HG02981 (cell line): ENCODE results near the gene CNTRL.
"Not testable (repeated sequence)": the region's sequence is repeated elsewhere in the genome, so short reads cannot be mapped to it uniquely, and the experiment has no call there.

ENCODE experiments used
- ATAC-seq: cut with Tn5 transposase; IDR thresholded peaks from one replicate; pipeline ENCODE4 v1.9.1; 2021; ENCODE audit warnings: mild to moderate bottlenecking, moderate library complexity; ENCODE audit not compliant: unreplicated experiment

Gene CNTRL, protein sequence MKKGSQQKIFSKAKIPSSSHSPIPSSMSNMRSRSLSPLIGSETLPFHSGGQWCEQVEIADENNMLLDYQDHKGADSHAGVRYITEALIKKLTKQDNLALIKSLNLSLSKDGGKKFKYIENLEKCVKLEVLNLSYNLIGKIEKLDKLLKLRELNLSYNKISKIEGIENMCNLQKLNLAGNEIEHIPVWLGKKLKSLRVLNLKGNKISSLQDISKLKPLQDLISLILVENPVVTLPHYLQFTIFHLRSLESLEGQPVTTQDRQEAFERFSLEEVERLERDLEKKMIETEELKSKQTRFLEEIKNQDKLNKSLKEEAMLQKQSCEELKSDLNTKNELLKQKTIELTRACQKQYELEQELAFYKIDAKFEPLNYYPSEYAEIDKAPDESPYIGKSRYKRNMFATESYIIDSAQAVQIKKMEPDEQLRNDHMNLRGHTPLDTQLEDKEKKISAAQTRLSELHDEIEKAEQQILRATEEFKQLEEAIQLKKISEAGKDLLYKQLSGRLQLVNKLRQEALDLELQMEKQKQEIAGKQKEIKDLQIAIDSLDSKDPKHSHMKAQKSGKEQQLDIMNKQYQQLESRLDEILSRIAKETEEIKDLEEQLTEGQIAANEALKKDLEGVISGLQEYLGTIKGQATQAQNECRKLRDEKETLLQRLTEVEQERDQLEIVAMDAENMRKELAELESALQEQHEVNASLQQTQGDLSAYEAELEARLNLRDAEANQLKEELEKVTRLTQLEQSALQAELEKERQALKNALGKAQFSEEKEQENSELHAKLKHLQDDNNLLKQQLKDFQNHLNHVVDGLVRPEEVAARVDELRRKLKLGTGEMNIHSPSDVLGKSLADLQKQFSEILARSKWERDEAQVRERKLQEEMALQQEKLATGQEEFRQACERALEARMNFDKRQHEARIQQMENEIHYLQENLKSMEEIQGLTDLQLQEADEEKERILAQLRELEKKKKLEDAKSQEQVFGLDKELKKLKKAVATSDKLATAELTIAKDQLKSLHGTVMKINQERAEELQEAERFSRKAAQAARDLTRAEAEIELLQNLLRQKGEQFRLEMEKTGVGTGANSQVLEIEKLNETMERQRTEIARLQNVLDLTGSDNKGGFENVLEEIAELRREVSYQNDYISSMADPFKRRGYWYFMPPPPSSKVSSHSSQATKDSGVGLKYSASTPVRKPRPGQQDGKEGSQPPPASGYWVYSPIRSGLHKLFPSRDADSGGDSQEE (N-terminal part only)

DNA sequence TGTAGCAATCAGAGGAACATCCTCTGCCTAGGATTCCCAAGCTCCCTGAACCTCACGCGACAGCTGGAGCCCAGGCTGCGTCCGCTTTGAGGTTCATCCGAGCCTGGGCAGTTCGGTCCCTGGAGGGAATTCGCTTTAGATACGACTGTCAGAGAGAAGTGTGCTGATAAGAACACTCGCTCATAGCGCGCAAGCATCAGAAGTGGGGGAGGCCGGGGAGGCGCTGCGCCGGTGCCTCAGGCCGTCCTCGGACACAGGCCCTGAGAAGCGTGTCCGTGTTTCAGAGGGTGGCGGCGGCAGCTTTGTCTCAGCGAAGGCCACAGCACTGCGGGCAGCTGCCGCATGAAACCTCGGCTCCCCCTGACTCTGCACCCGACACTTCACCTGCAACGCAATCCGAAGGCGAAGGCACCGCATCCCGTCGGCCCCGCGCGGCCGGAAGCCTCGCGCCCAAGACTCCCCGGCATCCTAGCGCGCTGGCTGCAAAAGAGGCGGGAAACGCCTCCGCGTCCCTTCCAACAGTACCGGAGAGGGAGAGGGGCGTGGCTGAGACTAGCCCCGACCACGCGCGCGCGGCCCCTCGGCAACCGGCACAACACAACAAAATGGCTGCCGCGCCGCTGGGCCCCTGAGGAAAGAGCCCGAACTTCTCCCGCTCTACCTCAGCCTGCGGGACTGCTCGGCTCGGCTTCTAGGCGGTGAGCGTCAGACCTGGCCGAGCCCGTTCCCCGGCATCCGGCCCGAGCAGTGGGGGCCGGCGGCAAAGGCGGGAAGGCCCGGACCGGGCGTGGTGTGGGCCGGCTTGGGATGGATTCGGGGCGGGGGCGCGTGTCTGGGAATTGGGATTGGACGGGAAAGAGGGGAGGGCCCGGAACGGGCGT lies at the start of gene CNTRL:
CNTRL (plus strand) TSS at position 586 of the 881 bp plus-strand sequence. CDS start 13,372 bp downstream, outside the sequence.
- ATAC-seq = peak; percentile 66

DNA sequence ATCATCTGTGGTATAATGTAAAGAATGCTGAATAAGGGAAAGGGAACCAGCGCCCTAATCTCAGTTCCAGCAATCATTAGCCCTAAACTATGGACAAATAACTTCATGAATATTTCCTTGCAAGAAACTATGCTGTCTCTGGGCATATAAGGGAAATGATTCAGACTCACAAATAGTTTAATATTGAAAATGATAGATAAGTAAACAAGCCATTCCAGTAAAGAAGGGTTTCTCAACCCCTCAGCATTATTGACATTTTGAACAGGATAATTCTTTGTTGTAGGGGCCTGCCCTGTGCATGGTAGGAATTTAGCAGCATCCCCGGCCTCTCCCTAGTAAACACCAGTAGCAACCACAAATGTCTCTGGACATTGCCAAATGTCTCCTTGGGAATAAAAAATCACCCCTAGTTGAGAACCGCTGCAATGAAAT lies 48.5 kb upstream of the CNTRL start:
- ATAC-seq = no peak

DNA sequence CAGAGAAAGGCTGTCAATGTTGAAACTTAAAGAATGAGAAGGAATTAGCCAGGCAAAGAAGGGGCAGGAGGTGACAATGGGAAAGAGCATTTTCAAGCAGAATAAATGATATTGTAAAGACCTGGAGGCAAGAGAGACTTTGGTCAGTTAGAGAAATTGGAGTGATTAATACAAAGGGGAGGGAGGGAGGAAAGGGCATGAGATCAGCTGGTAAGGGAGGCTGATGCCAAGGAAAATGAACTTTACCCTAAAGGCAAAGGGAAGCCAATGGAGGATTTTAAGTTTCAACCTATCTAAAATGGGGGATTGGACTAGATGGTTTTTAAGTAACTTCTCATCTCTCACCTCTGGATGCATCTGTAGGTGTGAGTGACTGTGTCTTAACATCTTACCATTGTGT lies 48.0 kb upstream of the CNTRL start:
- no peak for ATAC-seq

DNA sequence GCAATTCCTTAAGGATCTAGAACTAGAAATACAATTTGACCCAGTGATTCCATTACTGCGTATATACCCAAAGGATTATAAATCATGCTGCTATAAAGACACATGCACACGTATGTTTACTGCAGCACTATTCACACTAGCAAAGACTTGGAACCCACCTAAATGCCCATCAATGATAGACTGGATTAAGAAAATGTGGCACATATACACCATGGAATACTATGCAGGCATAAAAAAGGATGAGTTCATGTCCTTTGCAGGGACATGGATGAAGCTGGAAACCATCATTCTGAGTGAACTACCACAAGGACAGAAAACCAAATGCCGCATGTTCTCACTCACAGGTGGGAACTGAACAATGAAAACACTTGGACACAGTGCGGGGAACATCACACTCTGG lies 46.5 kb upstream of the CNTRL start:
- not testable (repeated sequence) for ATAC-seq

DNA sequence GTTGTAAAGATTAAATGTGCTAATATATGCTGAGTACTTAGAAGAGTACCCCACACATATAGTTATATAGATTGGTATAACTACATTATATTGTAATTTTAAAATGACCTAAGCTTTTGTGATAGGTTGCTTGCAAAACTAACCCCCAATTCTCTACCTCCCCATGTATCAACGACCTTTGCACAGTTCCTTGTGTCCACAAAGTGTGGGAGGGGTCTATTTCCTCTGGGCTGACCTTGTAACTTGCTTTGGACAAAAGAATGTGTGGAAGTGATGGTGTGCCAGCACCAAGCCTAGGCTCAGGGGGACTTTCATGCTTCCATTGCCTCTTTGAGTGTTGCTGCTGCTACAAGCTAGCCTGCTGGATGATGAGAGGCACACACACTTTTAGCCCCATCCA lies 45.3 kb upstream of the CNTRL start:
- no peak for ATAC-seq

DNA sequence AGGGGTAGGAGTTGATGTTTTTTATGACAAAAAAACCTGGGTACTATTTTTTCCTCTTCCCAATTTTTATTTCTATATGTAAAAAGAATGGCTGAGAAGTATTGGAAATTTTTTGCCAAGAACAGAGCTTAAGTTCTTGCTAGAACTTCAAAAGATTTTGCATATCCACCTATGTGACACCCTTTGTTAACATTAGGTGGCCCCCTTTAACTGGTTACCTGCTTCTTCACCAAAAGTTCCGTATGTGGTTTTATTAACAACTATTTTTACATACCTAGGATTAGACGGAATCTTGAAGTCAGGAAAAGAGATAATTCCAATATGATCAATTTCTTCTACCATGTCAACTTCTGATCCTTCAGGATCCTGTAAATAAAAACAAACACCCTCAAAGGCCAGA lies 40.2 kb upstream of the CNTRL start:
- ATAC-seq = no peak

DNA sequence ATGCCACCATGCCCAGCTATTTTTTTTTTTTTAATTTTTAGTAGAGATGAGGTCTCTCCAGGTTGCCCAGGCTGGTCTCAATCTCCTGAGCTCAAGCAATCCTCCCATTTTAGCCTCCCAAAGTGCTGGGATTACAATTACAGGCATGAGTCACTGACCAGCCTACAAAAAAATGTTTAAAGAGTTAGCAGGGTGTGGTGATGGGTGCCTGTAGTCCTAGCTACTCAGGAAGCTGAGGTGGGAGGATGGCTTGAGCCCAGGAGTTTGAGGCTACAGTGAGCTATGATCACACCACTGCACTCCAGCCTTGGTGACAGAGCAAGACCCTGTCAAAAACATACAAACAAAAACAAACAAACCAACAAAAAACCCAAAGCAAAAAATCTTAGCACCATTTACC lies 39.0 kb upstream of the CNTRL start:
- ATAC-seq = not testable (repeated sequence)

DNA sequence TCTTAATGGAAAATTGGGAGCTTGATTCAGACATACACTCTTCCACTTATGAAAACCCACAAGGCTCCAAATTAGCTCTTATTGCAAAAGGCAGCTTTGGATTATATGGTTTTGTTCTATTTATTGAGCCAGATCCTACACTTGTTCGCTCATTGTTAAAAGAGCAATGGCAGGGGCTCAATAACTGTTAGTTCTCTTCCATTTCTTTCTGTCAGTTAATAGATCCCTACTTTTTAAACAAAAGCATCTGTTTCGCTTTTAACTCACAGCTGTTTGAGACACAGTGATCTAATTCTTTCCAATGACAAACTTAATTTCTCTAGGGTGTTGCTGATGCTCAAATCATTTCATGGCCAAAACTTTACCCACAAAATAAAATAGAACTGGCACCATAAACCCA lies 36.4 kb upstream of the CNTRL start:
- ATAC-seq = no peak

DNA sequence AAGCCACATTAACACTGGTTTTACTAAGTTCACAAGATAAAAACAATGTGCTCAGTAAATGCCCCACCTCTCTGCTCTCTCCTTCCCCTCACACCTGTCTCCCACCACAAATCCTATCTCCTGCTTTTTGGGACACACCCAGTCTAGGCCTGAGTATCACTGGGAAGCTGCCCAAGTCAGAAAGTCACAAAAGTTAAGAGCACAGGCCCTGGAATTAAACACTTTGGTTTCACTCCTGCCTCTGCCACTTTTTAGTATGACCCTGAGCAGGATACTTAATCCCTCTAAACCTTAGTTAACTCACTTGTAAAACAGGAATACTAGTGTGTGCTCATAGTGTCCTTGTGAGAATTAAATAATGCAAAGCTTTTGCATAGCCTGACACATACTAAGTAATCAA lies 36.0 kb upstream of the CNTRL start:
- ATAC-seq = no peak

DNA sequence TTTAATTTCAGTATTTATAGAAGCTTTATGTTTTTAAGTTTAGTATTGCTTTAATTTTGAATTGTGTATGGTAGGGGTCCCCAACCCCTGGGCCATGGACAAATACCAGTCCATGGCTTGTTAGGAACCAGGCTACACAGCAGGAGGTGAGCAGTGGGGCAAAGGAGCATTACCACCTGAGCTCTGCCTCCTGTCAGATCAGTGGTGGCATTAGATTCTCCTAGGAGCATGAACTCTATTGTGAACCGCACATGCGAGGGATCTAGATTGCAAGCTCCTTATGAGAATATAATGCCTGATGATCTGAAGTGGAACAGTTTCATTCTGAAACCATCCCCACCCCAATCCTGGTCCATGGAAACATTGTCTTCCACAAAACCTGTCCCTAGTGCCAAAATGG lies 26.6 kb upstream of the CNTRL start:
- ATAC-seq = no peak

DNA sequence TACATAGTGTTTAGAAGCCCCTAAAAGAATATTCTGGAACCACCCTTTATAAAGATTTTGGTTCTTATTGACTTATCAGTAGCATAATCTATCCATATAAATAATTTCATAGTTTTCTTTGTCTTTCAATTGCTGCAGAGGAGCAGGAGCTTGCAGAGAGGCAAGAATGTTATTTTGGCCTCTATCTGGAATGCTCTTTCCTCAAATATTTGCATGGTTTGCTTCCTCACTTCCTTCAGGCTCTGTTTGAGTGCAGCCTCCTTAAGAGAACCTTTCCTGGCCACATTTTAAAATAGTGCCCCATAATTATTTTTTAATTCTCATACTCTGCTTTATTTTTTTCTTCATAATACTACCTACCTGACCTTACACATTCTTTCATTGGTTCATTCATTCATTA lies 26.1 kb upstream of the CNTRL start:
- no peak for ATAC-seq

DNA sequence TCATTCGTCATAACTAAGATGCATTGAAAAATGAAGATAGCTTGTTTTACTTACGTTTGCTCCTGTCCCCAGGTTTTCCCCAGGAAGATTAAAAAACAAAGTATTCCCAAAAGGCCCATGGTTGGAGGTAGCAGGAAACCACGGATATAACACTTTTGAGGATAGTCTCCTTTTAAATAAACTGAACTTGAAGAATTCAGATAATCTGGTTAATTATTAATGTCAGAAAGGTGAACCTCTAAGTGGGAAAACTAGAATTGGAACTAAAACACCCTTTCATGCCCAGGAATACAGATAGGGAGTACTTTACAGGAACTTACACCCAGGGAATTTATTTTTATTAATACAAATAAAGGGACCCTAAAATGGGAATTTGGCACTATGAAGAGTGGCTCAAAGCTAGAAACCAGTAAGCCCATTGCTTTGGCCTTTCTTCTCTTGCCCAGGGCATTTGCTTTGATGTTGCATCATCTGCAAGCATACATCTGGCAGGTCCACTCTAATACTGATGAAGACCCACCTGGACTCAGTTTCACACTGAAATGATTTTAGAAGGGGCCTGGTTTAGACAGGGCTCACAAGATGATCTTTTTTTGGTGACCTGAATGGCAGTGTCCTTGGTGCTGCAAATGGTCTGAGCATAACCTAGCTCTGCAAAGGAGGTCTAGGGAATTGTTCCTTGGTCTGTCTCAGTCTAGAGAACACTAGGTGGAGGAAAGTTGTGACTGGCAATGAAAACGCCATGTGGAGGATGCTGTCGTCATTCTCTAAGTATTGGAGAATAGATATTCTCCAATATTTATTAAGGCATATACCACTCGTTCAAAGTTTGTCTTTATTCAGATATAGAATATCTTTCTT lies 24.4 kb upstream of the CNTRL start, which contains the start of gene C5:
C5 (minus strand) TSS at position 148 of the 861 bp plus-strand sequence; CDS start at position 119, 29 bp downstream.
- ATAC-seq = no peak

DNA sequence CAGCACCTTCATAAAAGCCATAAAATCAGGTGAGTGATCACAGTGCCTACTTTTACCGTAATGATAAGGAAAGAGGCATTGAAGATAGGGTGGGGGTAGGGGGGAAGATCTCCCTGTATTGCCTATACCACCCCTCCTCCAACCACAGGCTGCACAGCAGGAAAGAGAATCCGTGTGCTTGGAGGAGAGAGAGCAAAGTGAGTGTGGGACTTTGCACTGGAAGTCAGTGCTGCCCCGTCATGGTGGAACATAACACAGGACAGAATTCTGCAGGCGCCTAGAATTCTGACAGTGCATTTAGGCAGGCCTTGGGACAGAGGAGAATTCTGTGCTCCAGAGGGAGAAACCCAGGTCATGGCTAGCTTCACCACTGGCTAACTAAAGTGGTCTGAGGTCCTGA lies 21.2 kb upstream of the CNTRL start:
- no peak for ATAC-seq

DNA sequence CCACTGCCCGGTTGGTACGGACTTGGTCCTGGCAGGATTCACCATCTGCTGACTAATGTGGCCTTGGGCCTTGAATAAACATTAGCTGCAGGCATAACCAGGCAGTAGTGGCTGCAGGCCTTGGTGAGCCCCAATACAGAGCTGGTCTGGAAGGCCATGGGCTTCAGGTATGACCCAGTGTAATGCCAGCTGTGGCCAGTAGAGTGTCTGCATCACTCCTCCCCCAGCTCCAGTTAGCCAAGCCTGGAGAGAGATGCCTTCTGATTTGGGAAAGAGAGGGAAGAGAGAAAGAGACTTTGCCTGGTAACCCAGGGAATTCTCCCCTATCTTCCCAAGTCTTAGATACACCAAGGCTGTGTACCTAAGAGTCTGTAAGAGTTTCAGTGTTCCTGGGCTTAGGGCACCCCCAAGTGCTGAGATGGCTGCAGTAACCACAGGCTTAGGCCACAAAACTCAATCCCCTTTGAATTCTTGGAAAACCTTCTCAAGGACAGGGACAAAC lies 19.1 kb upstream of the CNTRL start:
- ATAC-seq = no peak

DNA sequence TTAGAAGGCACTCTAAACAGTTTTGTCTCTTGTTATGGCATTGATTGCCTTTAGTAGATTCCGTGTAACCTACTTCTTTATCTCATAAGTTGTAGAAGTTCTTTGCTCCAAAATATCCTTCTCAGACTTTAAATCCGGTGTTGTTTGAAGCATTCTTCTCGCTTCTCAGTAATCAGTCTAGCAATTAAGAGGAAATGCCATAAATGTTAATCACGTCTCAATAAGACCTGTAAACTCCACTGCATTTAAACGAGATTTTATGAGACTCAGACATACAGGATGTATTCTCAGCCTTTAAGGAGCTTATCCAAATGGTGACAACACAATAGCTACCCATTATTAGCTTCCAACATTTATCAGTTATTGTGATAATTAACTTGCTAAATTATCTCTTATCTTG lies 16.9 kb upstream of the CNTRL start:
- ATAC-seq = no peak

DNA sequence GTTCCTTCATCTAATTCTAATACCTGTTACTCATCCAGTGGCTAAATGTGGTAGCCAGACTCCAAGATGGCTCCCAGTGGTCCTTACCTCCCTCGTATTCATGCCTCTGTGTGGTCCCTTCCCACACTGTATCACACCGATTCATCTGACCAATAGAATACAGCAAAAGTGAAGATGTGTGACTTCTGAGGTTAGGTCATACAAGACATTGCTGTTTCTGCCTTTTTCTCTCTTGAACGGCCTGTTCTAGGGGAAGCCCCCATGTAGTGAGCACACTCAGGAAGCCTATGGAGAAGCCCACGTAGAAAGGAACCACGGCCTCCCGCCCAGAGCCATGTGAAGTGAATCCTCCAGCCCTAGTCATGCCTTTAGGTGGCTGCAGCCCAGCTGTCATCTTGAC lies 15.2 kb upstream of the CNTRL start:
- no peak for ATAC-seq

DNA sequence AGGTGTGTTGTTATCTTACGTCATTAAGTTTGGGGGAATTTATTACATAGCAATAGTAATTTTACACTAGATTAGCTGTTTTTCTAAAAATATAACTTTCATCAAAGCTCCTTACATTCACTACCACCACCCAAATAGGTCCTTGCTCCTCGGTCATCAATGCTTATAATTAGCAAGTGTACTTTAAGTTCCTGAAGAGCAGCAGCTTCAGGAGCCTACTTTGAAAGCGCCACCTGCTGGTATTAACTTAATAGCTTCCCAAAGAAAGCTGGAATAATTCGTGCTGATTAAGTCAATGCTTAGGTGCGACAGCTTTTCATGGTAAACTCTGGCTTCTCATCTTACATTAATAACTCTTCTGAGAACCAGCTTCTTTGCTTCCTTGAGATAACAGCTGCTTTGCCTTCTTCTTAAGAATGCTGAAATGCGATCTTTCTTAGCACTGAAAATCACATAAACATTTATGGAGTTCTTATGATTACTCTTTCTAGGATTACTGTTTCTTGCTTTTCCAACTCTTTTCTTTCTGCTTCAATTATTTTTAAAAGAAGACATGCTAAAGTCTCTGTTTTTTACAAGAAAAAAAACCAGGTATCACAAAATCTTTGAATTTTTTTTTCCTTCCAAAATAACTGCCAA lies 14.6 kb upstream of the CNTRL start:
- ATAC-seq = no peak

DNA sequence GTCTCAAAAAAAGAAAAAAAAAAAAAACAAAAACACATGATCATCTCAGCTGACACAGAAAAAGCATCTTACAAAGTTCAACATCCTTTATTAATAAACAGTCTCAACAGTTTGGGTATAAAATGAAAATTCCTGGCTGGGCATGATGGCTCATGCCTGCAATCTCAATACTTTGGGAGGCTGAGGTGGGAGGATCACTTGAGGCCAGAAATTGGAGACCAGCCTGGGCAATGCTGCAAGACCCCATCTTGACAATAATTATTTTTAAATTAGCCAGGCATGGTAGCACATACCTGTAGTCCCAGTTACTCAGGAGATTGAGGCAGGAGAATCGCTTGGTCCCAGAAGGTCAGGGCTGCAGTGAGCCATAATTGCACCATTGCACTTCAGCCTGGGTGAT lies 7.9 kb upstream of the CNTRL start:
- ATAC-seq = no peak

DNA sequence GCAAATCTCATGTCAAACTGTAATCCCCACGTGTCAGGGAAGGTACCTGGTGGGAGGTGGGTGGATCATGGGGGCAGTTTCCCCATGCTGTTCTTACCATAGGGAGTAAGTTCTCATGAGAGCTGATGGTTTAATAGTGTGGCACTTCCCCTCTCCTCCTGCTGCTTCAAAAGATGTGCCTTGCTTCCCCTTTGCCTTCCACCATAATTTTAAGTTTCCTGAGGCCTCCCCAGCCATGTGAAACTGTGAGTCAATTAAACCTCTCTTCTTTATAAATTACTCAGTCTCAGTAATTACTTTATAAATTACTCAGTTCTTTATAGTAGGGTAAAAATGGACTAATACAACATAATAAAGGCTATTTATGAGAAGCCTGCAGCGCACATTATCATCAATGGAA lies 7.1 kb upstream of the CNTRL start:
- no peak for ATAC-seq
